HFFc6 (cell line): ENCODE measurements around the gene BICDL1. TPM values are rescaled to one million over a fixed set of nuclear protein-coding genes. Genes with fewer than 3 reads are reported as not detected.

Experiments
- DNase-seq: peaks from one replicate; pipeline ENCODE4 v3.0.0-alpha.2; 2018
- H3K27ac Mint-ChIP-seq: 2 replicates; pipeline ENCODE4 v1.8.0; 2020; ENCODE audit warnings: mild to moderate bottlenecking, mixed read lengths
- H3K27me3 Mint-ChIP-seq: 2 replicates; pipeline ENCODE4 v1.8.0; 2021; ENCODE audit warnings: mild to moderate bottlenecking, moderate library complexity, mixed read lengths; ENCODE audit not compliant: insufficient read depth
- H3K36me3 Mint-ChIP-seq: 2 replicates; pipeline ENCODE4 v1.8.0; 2021; ENCODE audit warnings: low read depth, mixed read lengths
- H3K4me1 Mint-ChIP-seq: 2 replicates; pipeline ENCODE4 v1.8.0; 2020; ENCODE audit warnings: low read depth, mixed read lengths
- H3K4me3 Mint-ChIP-seq: 2 replicates; pipeline ENCODE4 v1.8.0; 2020; ENCODE audit warnings: mild to moderate bottlenecking, moderate library complexity, mixed read lengths
- H3K9me3 Mint-ChIP-seq: 2 replicates; pipeline ENCODE4 v1.8.0; 2020; ENCODE audit warnings: mild to moderate bottlenecking, mixed read lengths
- CTCF ChIP-seq: fragments of 200-600 bp; sonication (generic); IDR thresholded peaks from 2 replicates; pipeline ENCODE4 v1.5.0; 2021; ENCODE audit warnings: antibody characterized with exemption, mild to moderate bottlenecking
- total RNA-seq, 6 experiments: library from RNA; stranded (reverse); fragmentation: NEBNext Ultra II Directional; extraction: Animal tissue kit (Norgen Biotek cat#: 25700); gene quantifications; 2 replicates in 1 of 6; 3 replicates in 5 of 6; pipeline ENCODE4 v1.2.3, GENCODE V29; 2021

Gene BICDL1
- total RNA-seq, 6 experiments from 2014 or later: 0.05 TPM; not detected in 5

DNA sequence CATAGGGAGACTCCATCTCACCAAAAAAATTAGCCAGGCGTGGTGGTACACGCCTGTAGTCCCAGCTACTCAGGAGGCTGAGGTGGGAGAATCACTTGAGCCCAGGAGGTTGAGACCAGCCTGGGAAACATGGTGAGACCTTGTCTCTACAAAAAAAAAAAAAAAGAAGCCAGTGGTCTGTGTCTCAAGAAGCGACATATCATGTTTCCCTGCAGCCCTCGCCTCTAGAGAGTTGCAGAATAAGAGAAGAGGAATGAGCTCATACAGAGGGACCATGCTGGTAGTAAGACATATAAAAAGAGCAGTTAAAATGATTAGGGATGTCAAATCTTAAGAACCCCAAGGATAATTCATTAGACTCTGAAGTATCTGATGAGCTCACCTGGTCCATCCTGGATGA, 39.4 kb upstream of the BICDL1 start:
- Mint-ChIP-seq H3K4me1 (no peaks in the 10 kb centered on the region), H3K9me3 (0 out of 2 replicates have a peak, but pooled peaks cover 4% of the 10 kb centered on the region), H3K36me3 (no peaks in the 10 kb centered on the region), H3K4me3 (no peak overlapping the region), H3K27me3 (peaks cover 10% of the 10 kb centered on the region), H3K27ac (no peak overlapping the region)
- no peak for DNase-seq
- TF ChIP-seq CTCF: no peak

GRCh38 chr12:119956047-119956446, 33.0 kb upstream of the BICDL1 start:
- no peak overlapping the region for H3K4me3 Mint-ChIP-seq
- H3K27me3 Mint-ChIP-seq: peaks cover 3% of the 10 kb centered on the region
- 0 out of 2 replicates have a peak, but pooled peaks have one; percentile 8 for TF ChIP-seq CTCF
- no peaks in the 10 kb centered on the region for H3K4me1 Mint-ChIP-seq
- H3K9me3 Mint-ChIP-seq: peaks cover 34% of the 10 kb centered on the region
- H3K27ac Mint-ChIP-seq: no peak overlapping the region
- H3K36me3 Mint-ChIP-seq: peaks cover 11% of the 10 kb centered on the region; the same call in 1 of the 2 replicates
- DNase-seq: no peak

DNA sequence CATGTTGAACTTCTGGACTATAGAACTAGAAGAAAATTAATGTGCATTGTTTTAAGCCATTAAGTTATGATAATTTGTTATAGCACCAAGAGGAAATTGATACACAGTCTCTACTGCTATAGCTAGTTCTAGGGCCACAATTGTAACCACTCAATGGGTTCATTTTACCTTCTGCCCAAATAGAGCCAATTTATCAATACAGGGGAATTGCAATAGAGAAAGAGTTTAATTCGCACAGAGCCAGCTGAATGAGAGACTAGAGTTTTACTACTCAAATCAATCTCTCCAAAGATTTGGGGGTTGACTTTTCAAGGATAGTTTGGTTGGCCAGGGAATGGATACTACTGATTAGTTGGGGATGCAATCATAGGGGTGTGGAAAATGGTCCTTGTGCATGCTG, 31.9 kb upstream of the BICDL1 start:
- Mint-ChIP-seq H3K27ac (no peak overlapping the region), H3K27me3 (peaks cover 3% of the 10 kb centered on the region), H3K4me1 (no peaks in the 10 kb centered on the region), H3K4me3 (no peak overlapping the region), H3K36me3 (peaks cover 11% of the 10 kb centered on the region; the same call in 1 of the 2 replicates), H3K9me3 (peaks cover 34% of the 10 kb centered on the region)
- DNase-seq: no peak
- TF ChIP-seq CTCF: no peak

GRCh38 chr12:119959435-119959834, 29.6 kb upstream of the BICDL1 start:
- no peaks in the 10 kb centered on the region for H3K4me1 Mint-ChIP-seq
- peaks cover 30% of the 10 kb centered on the region for H3K9me3 Mint-ChIP-seq

DNA sequence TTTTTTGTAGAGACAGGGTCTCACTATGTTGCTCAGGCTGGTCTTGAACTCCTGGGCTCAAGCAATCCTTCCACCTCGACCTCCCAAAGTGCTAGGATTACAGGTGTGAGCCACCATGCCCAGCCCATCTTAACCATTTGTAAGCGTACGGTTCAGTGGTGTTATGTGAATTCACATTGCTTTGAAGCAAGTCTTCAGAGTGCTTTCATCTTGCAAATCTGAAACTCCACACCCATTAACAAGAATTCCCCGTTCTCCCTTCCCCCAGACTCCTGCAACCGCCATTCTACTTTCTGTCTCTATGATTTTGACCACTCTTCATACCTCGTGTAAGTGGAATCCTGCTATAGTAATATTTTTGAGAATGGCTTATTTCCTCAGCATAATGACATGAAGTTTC, 24.9 kb upstream of the BICDL1 start:
- Mint-ChIP-seq H3K27me3 (peaks cover 14% of the 10 kb centered on the region), H3K4me1 (no peaks in the 10 kb centered on the region), H3K4me3 (no peak overlapping the region), H3K27ac (no peak overlapping the region), H3K9me3 (0 out of 2 replicates have a peak, but pooled peaks cover 3% of the 10 kb centered on the region), H3K36me3 (peaks cover 4% of the 10 kb centered on the region; the same call in 1 of the 2 replicates)
- no peak for TF ChIP-seq CTCF
- DNase-seq: no peak

More at GRCh38 chr12:119959435-119959834, 29.6 kb upstream of the BICDL1 start:
- Mint-ChIP-seq H3K27me3 (peaks cover 7% of the 10 kb centered on the region), H3K4me3 (no peak overlapping the region), H3K36me3 (peaks cover 11% of the 10 kb centered on the region; the same call in 1 of the 2 replicates), H3K27ac (no peak overlapping the region)
- DNase-seq: no peak
- TF ChIP-seq CTCF: no peak
